ENCODE measurements around the gene PNMA8A. TPM values are rescaled to one million over a fixed set of nuclear protein-coding genes. Genes with fewer than 3 reads are reported as not detected.

Gene PNMA8A
- total and polyA plus RNA-seq, 2 experiments from 2014 or later: 17.8 to 21.7 TPM

DNA sequence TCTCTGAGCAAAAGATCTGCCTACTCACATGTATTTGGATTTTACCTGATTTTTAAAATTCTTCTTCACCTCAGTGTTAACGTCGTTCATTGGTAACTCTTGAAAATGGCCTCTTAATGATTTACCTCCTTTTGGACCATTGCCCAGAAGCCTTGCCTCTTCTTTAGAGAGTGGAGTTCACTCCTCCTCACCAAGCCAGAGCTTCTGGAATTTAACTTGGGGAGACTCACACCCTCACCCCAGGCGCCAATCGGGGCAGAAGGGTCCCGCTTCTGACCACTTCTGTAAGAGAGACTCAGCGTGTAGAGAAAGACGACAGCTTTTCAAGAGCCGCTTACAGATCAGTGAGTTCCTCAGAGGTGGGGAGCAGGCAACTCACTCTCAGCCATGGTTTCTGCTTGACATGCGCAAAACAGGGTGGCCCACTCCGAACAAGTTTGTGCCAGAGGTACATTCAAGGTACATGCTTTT lies 45.3 kb downstream of the PNMA8A start (continued):
- TF ChIP-seq, protein P1, sequence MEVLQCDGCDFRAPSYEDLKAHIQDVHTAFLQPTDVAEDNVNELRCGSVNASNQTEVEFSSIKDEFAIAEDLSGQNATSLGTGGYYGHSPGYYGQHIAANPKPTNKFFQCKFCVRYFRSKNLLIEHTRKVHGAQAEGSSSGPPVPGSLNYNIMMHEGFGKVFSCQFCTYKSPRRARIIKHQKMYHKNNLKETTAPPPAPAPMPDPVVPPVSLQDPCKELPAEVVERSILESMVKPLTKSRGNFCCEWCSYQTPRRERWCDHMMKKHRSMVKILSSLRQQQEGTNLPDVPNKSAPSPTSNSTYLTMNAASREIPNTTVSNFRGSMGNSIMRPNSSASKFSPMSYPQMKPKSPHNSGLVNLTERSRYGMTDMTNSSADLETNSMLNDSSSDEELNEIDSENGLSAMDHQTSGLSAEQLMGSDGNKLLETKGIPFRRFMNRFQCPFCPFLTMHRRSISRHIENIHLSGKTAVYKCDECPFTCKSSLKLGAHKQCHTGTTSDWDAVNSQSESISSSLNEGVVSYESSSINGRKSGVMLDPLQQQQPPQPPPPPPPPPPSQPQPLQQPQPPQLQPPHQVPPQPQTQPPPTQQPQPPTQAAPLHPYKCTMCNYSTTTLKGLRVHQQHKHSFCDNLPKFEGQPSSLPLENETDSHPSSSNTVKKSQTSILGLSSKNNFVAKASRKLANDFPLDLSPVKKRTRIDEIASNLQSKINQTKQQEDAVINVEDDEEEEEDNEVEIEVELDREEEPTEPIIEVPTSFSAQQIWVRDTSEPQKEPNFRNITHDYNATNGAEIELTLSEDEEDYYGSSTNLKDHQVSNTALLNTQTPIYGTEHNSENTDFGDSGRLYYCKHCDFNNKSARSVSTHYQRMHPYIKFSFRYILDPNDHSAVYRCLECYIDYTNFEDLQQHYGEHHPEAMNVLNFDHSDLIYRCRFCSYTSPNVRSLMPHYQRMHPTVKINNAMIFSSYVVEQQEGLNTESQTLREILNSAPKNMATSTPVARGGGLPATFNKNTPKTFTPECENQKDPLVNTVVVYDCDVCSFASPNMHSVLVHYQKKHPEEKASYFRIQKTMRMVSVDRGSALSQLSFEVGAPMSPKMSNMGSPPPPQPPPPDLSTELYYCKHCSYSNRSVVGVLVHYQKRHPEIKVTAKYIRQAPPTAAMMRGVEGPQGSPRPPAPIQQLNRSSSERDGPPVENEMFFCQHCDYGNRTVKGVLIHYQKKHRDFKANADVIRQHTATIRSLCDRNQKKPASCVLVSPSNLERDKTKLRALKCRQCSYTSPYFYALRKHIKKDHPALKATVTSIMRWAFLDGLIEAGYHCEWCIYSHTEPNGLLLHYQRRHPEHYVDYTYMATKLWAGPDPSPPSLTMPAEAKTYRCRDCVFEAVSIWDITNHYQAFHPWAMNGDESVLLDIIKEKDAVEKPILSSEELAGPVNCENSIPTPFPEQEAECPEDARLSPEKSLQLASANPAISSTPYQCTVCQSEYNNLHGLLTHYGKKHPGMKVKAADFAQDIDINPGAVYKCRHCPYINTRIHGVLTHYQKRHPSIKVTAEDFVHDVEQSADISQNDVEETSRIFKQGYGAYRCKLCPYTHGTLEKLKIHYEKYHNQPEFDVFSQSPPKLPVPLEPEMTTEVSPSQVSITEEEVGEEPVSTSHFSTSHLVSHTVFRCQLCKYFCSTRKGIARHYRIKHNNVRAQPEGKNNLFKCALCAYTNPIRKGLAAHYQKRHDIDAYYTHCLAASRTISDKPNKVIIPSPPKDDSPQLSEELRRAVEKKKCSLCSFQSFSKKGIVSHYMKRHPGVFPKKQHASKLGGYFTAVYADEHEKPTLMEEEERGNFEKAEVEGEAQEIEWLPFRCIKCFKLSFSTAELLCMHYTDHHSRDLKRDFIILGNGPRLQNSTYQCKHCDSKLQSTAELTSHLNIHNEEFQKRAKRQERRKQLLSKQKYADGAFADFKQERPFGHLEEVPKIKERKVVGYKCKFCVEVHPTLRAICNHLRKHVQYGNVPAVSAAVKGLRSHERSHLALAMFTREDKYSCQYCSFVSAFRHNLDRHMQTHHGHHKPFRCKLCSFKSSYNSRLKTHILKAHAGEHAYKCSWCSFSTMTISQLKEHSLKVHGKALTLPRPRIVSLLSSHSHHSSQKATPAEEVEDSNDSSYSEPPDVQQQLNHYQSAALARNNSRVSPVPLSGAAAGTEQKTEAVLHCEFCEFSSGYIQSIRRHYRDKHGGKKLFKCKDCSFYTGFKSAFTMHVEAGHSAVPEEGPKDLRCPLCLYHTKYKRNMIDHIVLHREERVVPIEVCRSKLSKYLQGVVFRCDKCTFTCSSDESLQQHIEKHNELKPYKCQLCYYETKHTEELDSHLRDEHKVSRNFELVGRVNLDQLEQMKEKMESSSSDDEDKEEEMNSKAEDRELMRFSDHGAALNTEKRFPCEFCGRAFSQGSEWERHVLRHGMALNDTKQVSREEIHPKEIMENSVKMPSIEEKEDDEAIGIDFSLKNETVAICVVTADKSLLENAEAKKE (CRISPR knock-in tag; IDR thresholded peaks at IDR 0.05): no peak
- TF ChIP-seq, protein P2, sequence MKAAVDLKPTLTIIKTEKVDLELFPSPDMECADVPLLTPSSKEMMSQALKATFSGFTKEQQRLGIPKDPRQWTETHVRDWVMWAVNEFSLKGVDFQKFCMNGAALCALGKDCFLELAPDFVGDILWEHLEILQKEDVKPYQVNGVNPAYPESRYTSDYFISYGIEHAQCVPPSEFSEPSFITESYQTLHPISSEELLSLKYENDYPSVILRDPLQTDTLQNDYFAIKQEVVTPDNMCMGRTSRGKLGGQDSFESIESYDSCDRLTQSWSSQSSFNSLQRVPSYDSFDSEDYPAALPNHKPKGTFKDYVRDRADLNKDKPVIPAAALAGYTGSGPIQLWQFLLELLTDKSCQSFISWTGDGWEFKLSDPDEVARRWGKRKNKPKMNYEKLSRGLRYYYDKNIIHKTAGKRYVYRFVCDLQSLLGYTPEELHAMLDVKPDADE (IDR thresholded peaks at IDR 0.05): no peak
- no peak for TF ChIP-seq NANOG (IDR thresholded peaks at IDR 0.05; ENCODE audit: borderline replicate concordance)

DNA sequence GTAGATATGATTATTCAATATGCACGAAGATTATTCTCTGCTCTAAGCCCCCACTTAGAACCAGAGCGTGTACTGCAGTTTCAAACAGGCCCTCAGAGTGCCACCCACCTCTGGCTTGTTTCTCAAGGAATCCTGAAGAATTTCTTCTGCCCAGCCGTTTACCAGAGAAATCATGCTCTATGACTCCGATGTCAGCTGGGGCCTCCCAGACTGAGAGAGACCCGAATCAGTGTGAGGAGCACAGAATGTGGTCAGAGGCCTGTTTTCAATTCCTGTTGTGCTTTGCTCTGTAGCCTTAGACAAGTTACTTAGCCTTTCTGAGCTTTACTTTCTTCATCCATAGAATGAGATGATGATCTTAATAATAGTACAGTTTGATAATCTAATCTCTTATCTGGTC lies 48.2 kb downstream of the PNMA8A start:
- peaks cover 16% of the 10 kb centered on the region for H3K4me1 Mint-ChIP-seq
- H3K79me2 ChIP-seq (replicated peaks; ENCODE audit: insufficient read depth): no peaks in the 10 kb centered on the region
- H2AFZ ChIP-seq: no peak overlapping the region
- H3K4me3 ChIP-seq: no peak overlapping the region
- H3K27me3 Mint-ChIP-seq (ENCODE audit: insufficient read depth, low read depth, poor library complexity): peaks cover 16% of the 10 kb centered on the region
- H3K36me3 ChIP-seq (ENCODE audit: insufficient read depth): no peaks in the 10 kb centered on the region
- peaks cover 9% of the 10 kb centered on the region for H3K4me1 ChIP-seq (ENCODE audit: insufficient read depth)
- H3K4me2 ChIP-seq: no peak overlapping the region
- H4K20me1 ChIP-seq (replicated peaks; ENCODE audit: insufficient read depth): no peaks in the 10 kb centered on the region
- no peaks in the 10 kb centered on the region for H3K9me3 Mint-ChIP-seq
- TF ChIP-seq, protein P3, sequence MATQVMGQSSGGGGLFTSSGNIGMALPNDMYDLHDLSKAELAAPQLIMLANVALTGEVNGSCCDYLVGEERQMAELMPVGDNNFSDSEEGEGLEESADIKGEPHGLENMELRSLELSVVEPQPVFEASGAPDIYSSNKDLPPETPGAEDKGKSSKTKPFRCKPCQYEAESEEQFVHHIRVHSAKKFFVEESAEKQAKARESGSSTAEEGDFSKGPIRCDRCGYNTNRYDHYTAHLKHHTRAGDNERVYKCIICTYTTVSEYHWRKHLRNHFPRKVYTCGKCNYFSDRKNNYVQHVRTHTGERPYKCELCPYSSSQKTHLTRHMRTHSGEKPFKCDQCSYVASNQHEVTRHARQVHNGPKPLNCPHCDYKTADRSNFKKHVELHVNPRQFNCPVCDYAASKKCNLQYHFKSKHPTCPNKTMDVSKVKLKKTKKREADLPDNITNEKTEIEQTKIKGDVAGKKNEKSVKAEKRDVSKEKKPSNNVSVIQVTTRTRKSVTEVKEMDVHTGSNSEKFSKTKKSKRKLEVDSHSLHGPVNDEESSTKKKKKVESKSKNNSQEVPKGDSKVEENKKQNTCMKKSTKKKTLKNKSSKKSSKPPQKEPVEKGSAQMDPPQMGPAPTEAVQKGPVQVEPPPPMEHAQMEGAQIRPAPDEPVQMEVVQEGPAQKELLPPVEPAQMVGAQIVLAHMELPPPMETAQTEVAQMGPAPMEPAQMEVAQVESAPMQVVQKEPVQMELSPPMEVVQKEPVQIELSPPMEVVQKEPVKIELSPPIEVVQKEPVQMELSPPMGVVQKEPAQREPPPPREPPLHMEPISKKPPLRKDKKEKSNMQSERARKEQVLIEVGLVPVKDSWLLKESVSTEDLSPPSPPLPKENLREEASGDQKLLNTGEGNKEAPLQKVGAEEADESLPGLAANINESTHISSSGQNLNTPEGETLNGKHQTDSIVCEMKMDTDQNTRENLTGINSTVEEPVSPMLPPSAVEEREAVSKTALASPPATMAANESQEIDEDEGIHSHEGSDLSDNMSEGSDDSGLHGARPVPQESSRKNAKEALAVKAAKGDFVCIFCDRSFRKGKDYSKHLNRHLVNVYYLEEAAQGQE (IDR thresholded peaks at IDR 0.05; ENCODE audit: unreplicated experiment): no peak
- TF ChIP-seq POLR2AphosphoS5 (IDR thresholded peaks at IDR 0.05; ENCODE audit: low read depth) (no peak), CREB1 (CRISPR knock-in tag; IDR thresholded peaks at IDR 0.05; ENCODE audit: low read depth) (no peak), JUNB (IDR thresholded peaks at IDR 0.05; ENCODE audit: unreplicated experiment) (no peak), EZH2phosphoT487 (IDR thresholded peaks at IDR 0.05; ENCODE audit: unreplicated experiment) (no peak), NANOG (IDR thresholded peaks at IDR 0.05; ENCODE audit: borderline replicate concordance) (no peak), STAT1 (IDR thresholded peaks at IDR 0.05; ENCODE audit: unreplicated experiment) (no peak), EZH2 (IDR thresholded peaks at IDR 0.05; ENCODE audit: low read depth, unreplicated experiment) (no peak), ZNF114 (CRISPR knock-in tag; IDR thresholded peaks at IDR 0.05) (no peak)
- TF ChIP-seq, protein P4, sequence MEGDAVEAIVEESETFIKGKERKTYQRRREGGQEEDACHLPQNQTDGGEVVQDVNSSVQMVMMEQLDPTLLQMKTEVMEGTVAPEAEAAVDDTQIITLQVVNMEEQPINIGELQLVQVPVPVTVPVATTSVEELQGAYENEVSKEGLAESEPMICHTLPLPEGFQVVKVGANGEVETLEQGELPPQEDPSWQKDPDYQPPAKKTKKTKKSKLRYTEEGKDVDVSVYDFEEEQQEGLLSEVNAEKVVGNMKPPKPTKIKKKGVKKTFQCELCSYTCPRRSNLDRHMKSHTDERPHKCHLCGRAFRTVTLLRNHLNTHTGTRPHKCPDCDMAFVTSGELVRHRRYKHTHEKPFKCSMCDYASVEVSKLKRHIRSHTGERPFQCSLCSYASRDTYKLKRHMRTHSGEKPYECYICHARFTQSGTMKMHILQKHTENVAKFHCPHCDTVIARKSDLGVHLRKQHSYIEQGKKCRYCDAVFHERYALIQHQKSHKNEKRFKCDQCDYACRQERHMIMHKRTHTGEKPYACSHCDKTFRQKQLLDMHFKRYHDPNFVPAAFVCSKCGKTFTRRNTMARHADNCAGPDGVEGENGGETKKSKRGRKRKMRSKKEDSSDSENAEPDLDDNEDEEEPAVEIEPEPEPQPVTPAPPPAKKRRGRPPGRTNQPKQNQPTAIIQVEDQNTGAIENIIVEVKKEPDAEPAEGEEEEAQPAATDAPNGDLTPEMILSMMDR (conservative IDR thresholded peaks at IDR 0.05; ENCODE audit: low read depth in 2 of 2): no peak
- H3K4me3 Mint-ChIP-seq: no peak overlapping the region
- ATAC-seq: no peak
- H3K27ac ChIP-seq (ENCODE audit: low read depth): no peak overlapping the region
- H3F3A ChIP-seq (replicated peaks; ENCODE audit: low read depth): no peaks in the 10 kb centered on the region
- H3K27me3 ChIP-seq (ENCODE audit: insufficient read depth): no peaks in the 10 kb centered on the region
- H3K27ac Mint-ChIP-seq: no peak overlapping the region
- no peaks in the 10 kb centered on the region for H3K36me3 Mint-ChIP-seq (ENCODE audit: low read depth)
- no peak for DNase-seq (ENCODE audit: low spot score)
- no peaks in the 10 kb centered on the region for H3K9me2 ChIP-seq (ENCODE audit: insufficient read depth)
